Measurements from ENCODE around the gene CRTAC1.

DNA sequence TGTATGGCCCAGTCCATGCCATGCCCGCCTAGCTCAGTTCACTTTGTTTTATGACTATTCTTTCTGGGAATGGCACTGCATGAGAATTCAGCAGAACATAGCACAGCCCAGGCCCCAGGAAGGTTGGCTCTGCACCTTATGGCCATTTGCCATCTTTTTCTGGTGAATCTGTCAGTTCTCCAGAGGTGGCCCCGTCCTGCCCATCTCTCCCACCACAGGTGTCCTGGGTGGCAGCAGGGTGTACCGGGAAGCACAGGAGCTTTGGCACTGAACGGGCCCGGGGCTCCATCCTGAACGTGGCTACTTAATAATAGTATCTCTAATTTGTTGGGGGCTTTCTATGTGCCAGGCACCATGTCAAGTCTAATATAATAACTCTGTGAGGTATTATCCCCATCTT, 156.1 kb downstream of the CRTAC1 start:
- TF ChIP-seq, protein P1, sequence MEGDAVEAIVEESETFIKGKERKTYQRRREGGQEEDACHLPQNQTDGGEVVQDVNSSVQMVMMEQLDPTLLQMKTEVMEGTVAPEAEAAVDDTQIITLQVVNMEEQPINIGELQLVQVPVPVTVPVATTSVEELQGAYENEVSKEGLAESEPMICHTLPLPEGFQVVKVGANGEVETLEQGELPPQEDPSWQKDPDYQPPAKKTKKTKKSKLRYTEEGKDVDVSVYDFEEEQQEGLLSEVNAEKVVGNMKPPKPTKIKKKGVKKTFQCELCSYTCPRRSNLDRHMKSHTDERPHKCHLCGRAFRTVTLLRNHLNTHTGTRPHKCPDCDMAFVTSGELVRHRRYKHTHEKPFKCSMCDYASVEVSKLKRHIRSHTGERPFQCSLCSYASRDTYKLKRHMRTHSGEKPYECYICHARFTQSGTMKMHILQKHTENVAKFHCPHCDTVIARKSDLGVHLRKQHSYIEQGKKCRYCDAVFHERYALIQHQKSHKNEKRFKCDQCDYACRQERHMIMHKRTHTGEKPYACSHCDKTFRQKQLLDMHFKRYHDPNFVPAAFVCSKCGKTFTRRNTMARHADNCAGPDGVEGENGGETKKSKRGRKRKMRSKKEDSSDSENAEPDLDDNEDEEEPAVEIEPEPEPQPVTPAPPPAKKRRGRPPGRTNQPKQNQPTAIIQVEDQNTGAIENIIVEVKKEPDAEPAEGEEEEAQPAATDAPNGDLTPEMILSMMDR (IDR thresholded peaks at IDR 0.05), result no peak
- TF ChIP-seq ZFX (IDR thresholded peaks at IDR 0.05; ENCODE audit: borderline replicate concordance), result no peak

Measured in 22Rv1 (cell line).